CD14-positive monocyte (primary cell): ENCODE data around the gene CETP. TPM values are rescaled to one million over a fixed set of nuclear protein-coding genes. Genes with fewer than 3 reads are reported as not detected.
A peak's percentile ranks its signal among the peaks of the same experiment; 100 is the strongest.

Experiments used
- DNase-seq, 3 donors: peaks; one replicate each; pipeline ENCODE4 v3.0.0-alpha.2; 2011 to 2022
- H2AFZ ChIP-seq: 2 replicates; pipeline ENCODE4 v1.6.0; 2012; ENCODE audit warnings: mild to moderate bottlenecking, low read depth, low read length, inconsistent platforms; ENCODE audit not compliant: insufficient read depth, poor library complexity, severe bottlenecking
- H3K27ac ChIP-seq, 2 donors: 1 replicate in 1 of 2; 2 replicates in 1 of 2; pipeline ENCODE4 v1.5.1; 2012 to 2013; ENCODE audit warnings: low read length in 2 of 2, control low read depth in 1 of 2, inconsistent platforms in 1 of 2, low read depth in 1 of 2, mild to moderate bottlenecking in 1 of 2
- H3K27me3 ChIP-seq, 2 donors: one replicate each; pipeline versions ENCODE4 v1.6.0 to v1.6.1; 2011 to 2013; ENCODE audit warnings: low read length in 2 of 2; ENCODE audit not compliant: control insufficient read depth in 2 of 2, insufficient read depth in 2 of 2
- H3K36me3 ChIP-seq, 2 donors: replicated peaks in 1 of 2; 1 replicate in 1 of 2; 2 replicates in 1 of 2; pipeline versions ENCODE4 v1.5.1 to v1.6.1; 2012 to 2013; ENCODE audit warnings: low read length in 2 of 2, control low read depth in 1 of 2, inconsistent platforms in 1 of 2, mild to moderate bottlenecking in 1 of 2; ENCODE audit not compliant: insufficient read depth in 2 of 2, control insufficient read depth in 1 of 2
- H3K4me1 ChIP-seq, 2 donors: 1 replicate in 1 of 2; 2 replicates in 1 of 2; pipeline versions ENCODE4 v1.5.1 to v1.6.1; 2012 to 2013; ENCODE audit warnings: low read length in 2 of 2, control low read depth in 1 of 2, inconsistent platforms in 1 of 2, mild to moderate bottlenecking in 1 of 2, moderate library complexity in 1 of 2; ENCODE audit not compliant: insufficient read depth in 2 of 2, control insufficient read depth in 1 of 2
- H3K4me2 ChIP-seq: replicated peaks from 2 replicates; pipeline ENCODE3; 2012; ENCODE audit warnings: low read length, moderate library complexity, mild to moderate bottlenecking; ENCODE audit not compliant: poor library complexity, severe bottlenecking; ENCODE audit errors: extremely low read depth
- H3K4me3 ChIP-seq, 3 experiments: fragments of 200-600 bp in 1 of 3; sonication (generic) in 1 of 3; replicated peaks in 1 of 3; 1 replicate in 2 of 3; 2 replicates in 1 of 3; pipeline ENCODE4 v1.5.1; 2011 to 2013; ENCODE audit warnings: low read length in 3 of 3, mild to moderate bottlenecking in 3 of 3, control low read depth in 2 of 3, low read depth in 2 of 3, inconsistent platforms in 1 of 3, moderate library complexity in 1 of 3
- H3K79me2 ChIP-seq: 2 replicates; pipeline ENCODE4 v1.6.0; 2012; ENCODE audit warnings: mild to moderate bottlenecking, control low read depth, inconsistent platforms, low read length, moderate library complexity; ENCODE audit not compliant: insufficient read depth
- H3K9ac ChIP-seq: 2 replicates; pipeline ENCODE4 v1.6.0; 2017; ENCODE audit warnings: low read length, mild to moderate bottlenecking; ENCODE audit not compliant: insufficient read depth, poor library complexity, severe bottlenecking
- H3K9me3 ChIP-seq, 2 donors: replicated peaks in 1 of 2; 1 replicate in 1 of 2; 2 replicates in 1 of 2; pipeline versions ENCODE4 v1.5.1 to v1.6.1; 2012 to 2013; ENCODE audit warnings: low read length in 2 of 2, control low read depth in 1 of 2; ENCODE audit not compliant: control insufficient read depth in 1 of 2, insufficient read depth in 1 of 2
- H4K20me1 ChIP-seq: 2 replicates; pipeline ENCODE4 v1.6.0; 2012; ENCODE audit warnings: mild to moderate bottlenecking, low read length, control low read depth, moderate library complexity; ENCODE audit not compliant: insufficient read depth
- H3K27ac Mint-ChIP-seq, 7 donors: one replicate each; pipeline ENCODE4 v1.8.0; 2020; ENCODE audit warnings: mild to moderate bottlenecking in 7 of 7, mixed read lengths in 7 of 7, moderate library complexity in 6 of 7, inconsistent platforms in 2 of 7
- H3K27me3 Mint-ChIP-seq, 3 donors: one replicate each; pipeline ENCODE4 v1.8.0; 2021 to 2022; ENCODE audit warnings: low read depth in 3 of 3, mild to moderate bottlenecking in 3 of 3, mixed read lengths in 3 of 3, moderate library complexity in 3 of 3, inconsistent platforms in 1 of 3
- H3K36me3 Mint-ChIP-seq, 2 donors: one replicate each; pipeline ENCODE4 v1.8.0; 2020; ENCODE audit warnings: mixed read lengths in 2 of 2, inconsistent platforms in 1 of 2, mild to moderate bottlenecking in 1 of 2
- H3K4me1 Mint-ChIP-seq: one replicate; pipeline ENCODE4 v1.8.0; 2020; ENCODE audit warnings: mild to moderate bottlenecking, mixed read lengths
- H3K4me3 Mint-ChIP-seq, 2 donors: one replicate each; pipeline ENCODE4 v1.8.0; 2020; ENCODE audit warnings: mild to moderate bottlenecking in 2 of 2, mixed read lengths in 2 of 2, moderate library complexity in 1 of 2
- H3K9me3 Mint-ChIP-seq, 7 donors: one replicate each; pipeline ENCODE4 v1.8.0; 2020 to 2022; ENCODE audit warnings: mixed read lengths in 7 of 7, mild to moderate bottlenecking in 6 of 7, moderate library complexity in 6 of 7, inconsistent platforms in 2 of 7
- CTCF ChIP-seq: fragments of 200-600 bp; IDR thresholded peaks from one replicate; pipeline ENCODE4 v1.8.0; 2022; ENCODE audit warnings: antibody characterized with exemption, mild to moderate bottlenecking
- WGBS: methylation state at CpG from one replicate; pipeline ENCODE4 v1.1.5; 2013; ENCODE audit warnings: missing lambda C conversion rate; ENCODE audit not compliant: insufficient coverage; 5-methylcytosine and 5-hydroxymethylcytosine counted together
- intact Hi-C, 2 donors: fragments of 100-400 bp; cut with micrococcal nuclease; formaldehyde crosslinking; loops; one replicate each; pipeline versions ENCODE4 v1.15.0 to v1.15.1; 2023
- polyA plus RNA-seq, 3 donors: library from polyadenylated mRNA; depleted of rRNA in 1 of 3; unstranded in 2 of 3; stranded (reverse) in 1 of 3; fragments of 300-500 nt in 2 of 3; fragments of >200 nt in 1 of 3; fragmentation: Illumina TruSeq in 2 of 3; gene quantifications; 1 replicate in 2 of 3; 2 replicates in 1 of 3; pipeline ENCODE4 v1.2.3, GENCODE V29; 2012 to 2021

Gene CETP
- polyA plus RNA-seq, 3 donors: 0.61 to 2.1 (median 1.3) TPM

- H3K4me1 Mint-ChIP-seq: peaks cover 62% of the 10 kb centered on the region
- peak overlapping the region; percentile 88 to 92 for H3K27ac ChIP-seq
- H3K36me3 ChIP-seq: no peaks in the 10 kb centered on the region
- H4K20me1 ChIP-seq: no peaks in the 10 kb centered on the region
- no peaks in the 10 kb centered on the region for H3K27me3 ChIP-seq
- intact Hi-C loops: no loop called here
- peaks cover 0 to 2% (median 0%) of the 10 kb centered on the region in 7 donors for H3K9me3 Mint-ChIP-seq
- peak overlapping the region; percentile 84 to 94 (median 92) for H3K27ac Mint-ChIP-seq
- H3K4me2 ChIP-seq: peak overlapping the region; percentile 51
- 0% methylated on average over 1 of the region's 5 CpGs for WGBS
- H3K9ac ChIP-seq: peak overlapping the region; percentile 23
- H3K79me2 ChIP-seq: no peaks in the 10 kb centered on the region
- H2AFZ ChIP-seq: peak overlapping the region; percentile 43
- peaks cover 44% of the 10 kb centered on the region in 2 donors for H3K4me1 ChIP-seq
- peak; percentile 59 to 89 (median 64) for DNase-seq
- no peak for TF ChIP-seq CTCF
- H3K27me3 Mint-ChIP-seq: peaks cover 11 to 15% (median 13%) of the 10 kb centered on the region in 3 donors
- peaks cover 3 to 10% of the 10 kb centered on the region in 2 donors for H3K36me3 Mint-ChIP-seq
- H3K4me3 ChIP-seq: peak overlapping the region in 1 of 3 experiments; percentile 41
- H3K4me3 Mint-ChIP-seq: peak overlapping the region in 1 of 2 donors; percentile 68
- H3K9me3 ChIP-seq: no peaks in the 10 kb centered on the region
Measured at GRCh38 chr16:56916571-56917403, 45.0 kb upstream of the CETP start.

DNA sequence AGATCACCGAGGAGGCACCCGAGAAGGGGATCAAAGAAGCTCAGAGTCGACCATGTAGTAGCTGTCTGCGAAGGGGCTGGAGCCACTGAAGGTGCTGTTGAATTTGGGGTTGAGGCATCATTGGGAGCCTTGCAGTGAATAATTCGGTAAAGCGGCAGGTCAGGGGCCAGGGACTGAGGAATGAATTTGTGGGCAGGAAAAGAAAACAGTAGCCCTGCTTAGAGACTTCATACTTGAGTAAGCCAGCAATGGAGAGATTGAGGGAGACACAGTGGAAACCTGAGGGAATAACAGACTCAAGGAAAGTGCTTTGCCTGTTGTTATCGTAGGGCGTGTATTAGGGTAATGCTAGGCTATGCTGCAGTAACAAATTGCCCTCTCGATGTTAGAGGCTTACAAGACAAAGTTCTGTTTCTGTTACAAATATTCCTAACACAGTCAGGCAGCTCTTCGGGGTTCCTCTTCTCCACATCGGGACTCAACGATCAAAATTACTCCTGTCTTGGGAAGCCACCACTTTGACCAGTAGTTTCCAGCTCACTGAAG lies 43.2 kb upstream of the CETP start:
- H4K20me1 ChIP-seq: no peaks in the 10 kb centered on the region
- H3K9me3 ChIP-seq: no peaks in the 10 kb centered on the region
- no peak for DNase-seq
- H3K36me3 ChIP-seq: no peaks in the 10 kb centered on the region
- H3K9ac ChIP-seq: no peak overlapping the region
- Mint-ChIP-seq H3K9me3 (peaks cover 0 to 2% (median 0%) of the 10 kb centered on the region in 7 donors), H3K36me3 (peaks cover 3 to 9% of the 10 kb centered on the region in 2 donors), H3K4me1 (peaks cover 44% of the 10 kb centered on the region), H3K4me3 (no peak overlapping the region), H3K27me3 (peaks cover 12 to 15% (median 14%) of the 10 kb centered on the region in 3 donors), H3K27ac (no peak overlapping the region)
- H3K79me2 ChIP-seq: no peaks in the 10 kb centered on the region
- 98% methylated on average over 8 of the region's 12 CpGs for WGBS
- TF ChIP-seq CTCF: no peak
- intact Hi-C loops: no loop called here
- H3K27me3 ChIP-seq: no peaks in the 10 kb centered on the region
- no peak overlapping the region for H3K27ac ChIP-seq
- H3K4me1 ChIP-seq: peaks cover 26% of the 10 kb centered on the region in 2 donors
- H3K4me2 ChIP-seq: no peak overlapping the region
- no peak overlapping the region for H2AFZ ChIP-seq
- no peak overlapping the region for H3K4me3 ChIP-seq
